Mesenteric fat pad (tissue), 1 donor: ENCODE measurements around the gene SERPINE1. TPM values are rescaled to one million over a fixed set of nuclear protein-coding genes. Genes with fewer than 3 reads are reported as not detected.

Experiments
- DNase-seq: peaks from one replicate; pipeline ENCODE4 v3.0.0-alpha.2; 2020; ENCODE audit warnings: low spot score
- total RNA-seq: library from RNA; stranded (reverse); fragmentation: NEBNext Ultra II Directional; extraction: Animal tissue kit (Norgen Biotek cat#: 25700); gene quantifications from one replicate; pipeline ENCODE4 v1.2.1, GENCODE V29; 2021
- donor health status: DM: yes; HTN: yes; CAD: no.

The SERPINE1 gene
- total RNA-seq, 1 donor from 2014 or later: 130 TPM

DNA sequence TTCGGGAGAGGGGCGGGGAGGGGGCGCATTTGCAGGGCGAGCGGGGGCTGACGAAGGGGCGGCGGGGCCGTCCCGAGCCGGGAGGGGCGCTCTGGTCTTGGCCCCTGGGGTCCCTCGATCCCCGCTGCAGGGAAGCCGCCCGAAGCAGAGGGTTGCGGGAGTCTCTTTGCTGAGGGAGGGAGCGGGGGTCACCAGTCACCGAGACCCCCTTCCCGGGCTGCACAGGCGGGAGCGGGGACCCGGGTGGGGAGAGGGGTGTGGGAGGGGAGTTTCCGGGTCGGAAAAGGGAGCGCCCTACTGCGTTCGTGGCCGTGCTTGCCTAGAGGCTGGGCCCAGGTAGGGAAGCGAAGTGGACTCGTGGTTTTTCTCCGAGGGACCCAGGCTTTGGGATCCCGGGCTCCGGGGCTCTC is 27.8 kb downstream of the SERPINE1 start:
- no peak for DNase-seq

DNA sequence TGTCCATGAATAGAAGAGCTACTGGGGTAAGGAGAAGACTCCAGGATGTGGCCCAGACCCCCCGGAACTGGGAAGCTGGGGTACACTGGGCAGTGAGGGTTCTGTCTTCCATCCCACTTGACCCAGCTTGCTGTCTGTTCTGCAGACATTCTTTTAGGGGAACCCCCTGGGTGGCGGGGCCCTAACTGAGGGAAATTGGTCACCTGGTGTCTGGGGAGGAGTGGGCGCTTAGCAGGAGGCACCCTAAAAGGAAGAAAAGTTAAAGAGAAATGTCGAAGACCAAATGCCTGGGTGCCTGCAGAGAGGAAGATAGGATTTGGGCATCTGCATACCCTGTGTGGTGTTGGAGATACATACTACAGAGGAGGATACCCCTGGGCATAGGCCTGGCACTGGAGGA is 28.4 kb downstream of the SERPINE1 start:
- no peak for DNase-seq

DNA sequence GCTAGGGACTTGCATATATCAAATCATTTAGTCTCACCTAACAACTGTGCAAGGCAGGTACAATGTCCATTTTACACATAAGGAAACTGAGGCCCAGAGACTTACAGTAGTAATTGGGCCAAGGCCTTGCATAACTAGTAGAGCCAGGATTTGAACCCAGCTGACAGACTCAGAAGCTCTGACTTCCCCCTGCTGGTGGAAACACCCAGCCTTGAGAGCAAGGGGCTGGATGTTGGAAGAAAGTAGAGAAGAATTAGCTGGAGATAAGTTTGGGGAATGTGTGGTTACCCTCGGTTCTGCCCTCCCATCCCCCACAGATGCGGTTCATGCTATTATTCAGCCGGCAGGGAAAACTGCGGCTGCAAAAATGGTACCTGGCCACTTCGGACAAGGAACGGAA is 29.4 kb downstream of the SERPINE1 start:
- DNase-seq: no peak

DNA sequence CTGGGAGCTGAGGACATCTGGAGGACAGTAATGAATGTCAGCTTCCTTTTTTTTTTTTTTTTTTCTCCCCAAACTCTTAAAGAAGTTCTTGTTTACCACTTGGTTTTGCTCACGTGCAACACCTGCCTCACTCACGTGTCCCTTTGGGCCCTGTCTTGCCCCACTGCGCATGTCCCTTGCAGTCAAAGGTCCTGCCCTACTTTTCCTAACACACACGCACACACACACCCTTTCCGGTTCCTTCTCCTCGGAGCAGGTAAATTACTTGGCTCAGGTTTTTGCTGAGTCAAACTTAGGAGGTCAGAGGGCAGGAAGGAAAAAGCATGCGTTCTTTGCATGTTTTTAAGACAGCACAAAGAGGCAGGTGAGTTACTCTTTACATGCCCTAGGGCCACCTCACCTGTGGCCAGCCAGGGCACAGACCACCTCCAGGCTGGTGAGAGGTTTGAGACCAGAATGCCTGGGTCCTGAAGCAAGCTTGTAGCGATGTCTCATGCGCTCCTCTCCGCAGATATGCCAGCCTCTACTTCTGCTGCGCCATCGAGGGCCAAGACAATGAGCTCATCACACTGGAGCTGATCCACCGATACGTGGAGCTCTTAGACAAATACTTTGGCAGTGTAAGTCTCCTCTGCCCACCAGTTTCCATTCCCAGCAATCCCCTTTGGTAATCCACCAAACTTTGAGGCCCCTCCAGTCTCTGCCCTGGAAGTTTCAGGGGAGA is 30.1 kb downstream of the SERPINE1 start:
- DNase-seq: no peak

DNA sequence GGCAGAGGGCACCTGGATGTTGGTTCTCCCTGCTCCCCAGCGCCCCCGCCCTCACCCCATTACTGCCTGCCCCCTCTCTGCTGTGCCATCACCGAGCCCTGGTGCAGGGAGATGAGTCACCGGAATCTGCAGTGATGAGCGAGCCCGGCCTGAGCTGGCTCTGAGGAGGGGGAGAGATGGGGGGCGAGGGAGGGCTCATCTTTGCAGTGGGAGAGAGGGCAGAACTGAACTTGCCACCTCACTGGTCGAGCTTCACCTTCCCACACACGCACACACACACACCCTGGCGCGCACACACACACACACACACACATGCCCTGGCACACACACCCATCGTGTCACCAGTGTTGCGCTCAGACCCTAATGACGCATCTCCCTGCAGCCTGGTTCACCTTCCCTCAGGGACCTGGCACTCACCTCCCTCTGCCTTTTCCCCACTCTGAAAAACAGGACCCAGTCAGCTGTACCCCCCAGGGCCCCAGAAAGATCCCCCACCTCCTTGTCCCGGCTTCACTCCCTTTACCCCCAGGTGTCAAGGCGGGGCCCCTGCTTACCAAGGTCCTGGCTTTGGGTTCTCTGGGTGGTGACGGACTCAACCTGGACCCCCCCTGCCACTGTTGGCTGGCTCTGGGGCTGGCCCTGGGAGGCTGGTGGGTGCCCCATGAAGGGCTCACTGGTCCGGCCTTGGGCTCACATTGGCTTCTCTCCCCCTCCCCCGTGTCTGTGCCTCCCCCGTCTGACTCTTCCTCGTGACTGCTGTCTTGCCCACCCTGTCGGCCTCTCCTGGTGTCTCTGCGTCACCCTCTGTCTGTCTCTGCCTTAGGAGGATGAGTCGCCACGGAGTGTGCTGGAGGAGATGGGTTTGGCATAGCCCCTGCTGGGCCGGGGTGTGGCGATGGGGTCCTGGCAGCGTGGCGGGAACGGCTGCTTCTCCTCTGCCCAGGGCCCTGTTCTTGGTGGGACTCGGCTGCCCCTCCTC is 33.1 kb downstream of the SERPINE1 start:
- DNase-seq: no peak

DNA sequence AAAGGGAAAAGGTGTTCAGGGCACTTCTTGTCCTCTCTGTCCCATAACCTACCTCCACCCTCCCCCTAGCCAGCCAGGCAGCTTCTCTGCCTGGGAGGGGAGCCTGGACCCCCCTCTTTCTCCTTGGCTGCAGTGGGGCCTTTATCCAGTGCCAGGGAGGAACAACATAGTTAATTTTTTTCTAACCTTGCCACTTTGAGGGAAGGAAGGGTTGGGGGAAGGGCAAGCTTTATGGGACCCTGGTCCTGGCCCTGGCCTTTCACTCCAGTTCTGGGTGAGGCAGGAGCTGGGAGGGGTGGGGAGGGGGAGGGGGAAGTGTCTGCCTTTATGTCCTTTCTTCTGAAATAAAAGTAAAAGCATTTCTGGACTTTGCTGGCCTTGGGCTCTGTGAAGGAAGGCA is 34.0 kb downstream of the SERPINE1 start:
- no peak for DNase-seq

DNA sequence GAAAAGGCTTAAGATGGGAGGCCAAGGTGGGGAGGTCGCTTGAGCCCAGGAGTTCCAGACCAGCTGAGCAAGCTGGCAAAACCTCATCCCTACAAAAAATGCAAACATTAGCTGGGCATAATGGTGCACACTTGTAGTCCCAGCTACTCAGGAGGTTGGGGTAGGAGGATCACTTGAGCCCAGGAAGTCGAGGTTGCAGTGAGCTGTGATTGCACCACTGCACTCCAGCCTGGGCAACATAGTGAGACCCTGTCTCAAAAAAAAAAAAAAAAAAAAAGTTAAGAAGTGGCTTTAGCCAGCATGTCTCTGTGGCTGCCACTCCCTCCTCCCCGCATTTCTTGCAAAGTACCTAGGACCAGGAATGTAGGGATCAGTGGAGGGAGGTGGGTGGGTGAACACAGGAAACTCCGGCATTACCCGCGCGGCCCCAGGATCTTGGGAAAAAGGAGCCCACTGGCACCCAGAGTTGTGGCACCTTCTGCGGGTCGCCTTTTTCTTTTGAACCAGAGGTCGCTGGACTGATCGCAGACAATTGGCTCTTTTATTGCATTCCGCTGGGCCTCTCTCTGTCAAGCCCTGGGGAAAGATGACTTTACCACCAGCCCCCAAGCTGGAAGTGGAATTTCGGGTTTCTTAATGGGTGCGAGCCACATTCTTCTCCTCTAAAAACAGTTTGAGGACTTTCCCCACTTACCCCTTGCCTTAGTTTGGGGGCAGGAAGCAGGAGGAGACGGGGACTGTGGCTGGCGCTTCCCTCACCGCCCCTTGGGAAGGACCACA is 35.0 kb downstream of the SERPINE1 start:
- no peak for DNase-seq

DNA sequence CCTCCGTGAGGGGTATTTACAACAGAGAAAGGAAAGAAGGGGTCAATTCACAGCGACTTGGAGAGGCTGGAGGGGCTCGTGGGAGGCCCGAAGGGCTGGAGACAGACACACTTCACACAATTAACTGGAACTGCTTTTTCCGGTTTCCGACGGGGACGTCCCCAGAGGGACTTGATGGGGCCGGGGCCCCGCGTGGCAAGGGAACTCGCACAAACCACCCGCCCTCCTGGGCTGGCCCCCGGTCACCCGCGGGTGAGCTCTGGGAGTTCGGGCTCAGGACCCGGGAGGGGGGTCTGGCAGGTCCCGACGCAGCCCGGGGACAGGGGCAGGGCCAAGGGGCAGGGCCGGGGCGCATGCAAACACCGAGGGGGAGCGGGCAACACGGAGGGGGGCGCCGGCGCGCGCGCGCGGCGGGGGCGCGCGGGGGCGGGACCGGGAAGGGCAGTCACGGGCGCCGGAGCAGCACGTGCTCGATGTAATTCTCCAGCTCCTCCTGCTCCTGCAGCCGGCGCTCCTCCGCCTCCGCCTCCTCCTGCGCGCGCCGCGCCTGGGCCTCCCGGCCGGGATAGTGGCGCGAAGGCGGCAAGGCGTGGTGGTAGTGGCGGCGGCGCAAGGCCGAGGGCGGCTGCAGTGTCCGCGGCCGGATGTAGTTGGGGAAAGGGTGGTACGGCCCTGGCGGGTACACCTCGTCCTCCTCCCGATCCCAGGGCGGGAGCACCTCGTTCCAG is 35.8 kb downstream of the SERPINE1 start:
- DNase-seq: no peak

DNA sequence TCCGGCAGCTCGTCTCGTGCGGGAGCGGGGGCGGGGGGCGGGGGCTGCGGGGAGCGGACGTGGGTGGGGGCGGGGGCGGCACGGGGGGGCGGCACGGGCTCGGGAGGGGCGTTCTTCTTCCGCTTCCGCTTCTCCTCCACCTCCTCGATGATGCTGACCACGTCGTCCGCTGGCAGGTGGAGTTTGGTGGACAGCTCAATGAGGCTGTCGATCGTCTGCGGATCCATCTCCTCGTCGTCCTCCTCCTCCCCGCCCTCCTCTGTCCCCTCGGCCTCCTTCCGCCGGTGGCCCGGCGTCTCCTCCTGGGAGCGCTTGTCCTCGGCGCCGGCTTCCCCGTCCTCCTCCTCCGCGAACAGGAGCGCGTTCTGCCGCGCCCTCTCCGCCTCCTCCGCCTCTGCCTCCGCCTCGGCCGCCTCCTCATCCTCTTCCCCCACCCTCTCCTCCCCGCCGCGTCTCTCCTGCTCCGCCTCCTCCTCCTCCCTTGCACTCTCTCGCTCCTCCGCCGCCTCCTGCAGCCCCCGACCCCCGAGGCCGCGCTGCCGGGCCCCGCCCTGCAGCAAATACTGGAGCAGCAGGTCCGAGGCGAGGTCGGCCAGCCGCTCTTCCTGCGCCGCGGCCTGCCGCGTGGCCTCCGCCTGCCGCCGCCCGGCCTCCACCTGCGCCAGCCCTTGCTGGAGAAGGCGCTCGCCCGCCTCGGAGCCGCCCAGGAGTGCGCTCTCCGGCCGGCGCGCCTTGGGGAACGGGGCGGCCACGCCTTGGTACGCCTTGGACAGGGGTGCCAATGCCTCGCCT is 36.6 kb downstream of the SERPINE1 start:
- DNase-seq: no peak

DNA sequence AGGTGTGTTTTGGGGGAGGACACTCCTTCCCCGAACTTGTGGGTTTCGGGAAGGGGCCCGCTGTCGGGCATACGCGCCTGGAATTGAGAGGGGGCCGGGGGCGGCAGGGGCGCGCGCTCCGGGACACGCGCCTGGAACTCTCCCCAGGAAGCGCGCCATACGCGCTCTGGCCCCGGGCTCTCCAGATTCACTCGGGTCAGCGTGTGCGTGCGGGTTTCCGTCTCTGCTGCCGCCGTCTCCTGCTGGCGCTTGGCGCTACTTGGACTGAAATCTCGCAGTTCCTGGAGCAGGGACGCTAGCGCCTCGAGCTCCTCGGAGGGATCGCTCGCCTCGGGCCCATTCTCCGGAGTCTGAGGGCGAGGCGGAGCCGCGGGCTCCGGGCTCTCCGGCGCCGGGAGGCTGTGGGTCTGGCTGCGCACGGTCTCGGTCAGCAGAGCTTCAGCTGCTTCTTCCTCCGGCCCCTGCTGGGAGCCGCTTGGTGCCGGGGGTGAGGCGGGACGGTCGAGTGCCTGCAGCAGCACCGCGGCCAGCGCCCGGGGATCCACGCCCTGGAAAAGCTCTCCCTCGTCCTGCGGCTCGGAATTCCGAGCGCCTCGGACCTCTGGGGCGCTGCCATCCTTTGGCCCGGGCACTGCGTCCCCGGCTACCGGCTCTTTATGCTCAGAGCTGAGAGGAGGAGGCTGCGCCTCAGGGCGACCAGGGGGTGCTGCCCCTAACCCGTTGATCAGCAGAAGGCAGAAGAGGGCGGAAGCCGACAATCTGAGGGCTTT is 37.4 kb downstream of the SERPINE1 start:
- no peak for DNase-seq

DNA sequence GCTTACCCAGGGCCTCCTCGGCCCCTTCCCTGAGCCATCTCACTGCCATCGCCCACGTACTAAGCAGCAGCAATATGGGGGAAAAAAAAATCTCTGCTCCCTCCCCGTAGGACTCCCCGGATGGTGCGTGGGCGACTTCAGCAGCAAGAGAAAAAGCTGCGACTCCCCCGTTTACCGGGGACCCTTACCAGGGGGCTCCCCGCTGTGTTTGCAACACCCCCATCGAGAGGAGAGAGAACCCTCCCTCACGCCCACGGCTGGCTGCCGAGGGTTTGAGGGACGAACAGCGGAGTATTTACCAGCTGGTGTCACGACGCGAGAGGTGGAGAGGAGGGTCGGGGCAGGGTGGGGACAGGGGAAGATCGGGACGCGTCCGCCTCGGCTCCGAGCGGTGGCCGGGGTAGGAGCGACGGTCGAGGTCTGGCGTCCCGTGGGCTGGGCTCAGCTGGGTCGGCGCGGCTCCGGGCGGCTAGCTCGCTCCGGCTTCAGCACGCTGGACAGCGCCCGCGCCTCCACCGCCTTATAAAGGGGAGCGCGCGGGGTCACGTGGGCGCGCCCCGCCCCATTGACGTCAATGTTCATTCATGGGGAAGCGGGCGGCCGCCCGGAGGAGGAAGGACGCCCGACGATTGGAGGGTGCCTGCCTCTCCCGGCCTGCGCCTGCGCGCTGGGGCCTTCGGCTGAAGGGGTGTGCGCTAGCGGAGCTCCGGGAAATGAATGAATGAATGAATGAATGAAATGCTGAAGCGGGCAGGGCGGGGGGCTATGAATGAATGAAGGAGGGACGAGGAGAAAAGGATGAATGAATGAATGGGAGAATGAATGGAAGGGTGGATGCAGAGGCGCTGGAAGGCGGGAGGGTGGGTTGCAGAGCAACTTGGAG is 38.4 kb downstream of the SERPINE1 start, which contains the start of gene VGF:
Gene VGF, minus strand, starts transcription at position 495 of the 883 bp plus-strand sequence. CDS start 726 bp downstream, outside the sequence.
- peak; percentile 97 for DNase-seq

DNA sequence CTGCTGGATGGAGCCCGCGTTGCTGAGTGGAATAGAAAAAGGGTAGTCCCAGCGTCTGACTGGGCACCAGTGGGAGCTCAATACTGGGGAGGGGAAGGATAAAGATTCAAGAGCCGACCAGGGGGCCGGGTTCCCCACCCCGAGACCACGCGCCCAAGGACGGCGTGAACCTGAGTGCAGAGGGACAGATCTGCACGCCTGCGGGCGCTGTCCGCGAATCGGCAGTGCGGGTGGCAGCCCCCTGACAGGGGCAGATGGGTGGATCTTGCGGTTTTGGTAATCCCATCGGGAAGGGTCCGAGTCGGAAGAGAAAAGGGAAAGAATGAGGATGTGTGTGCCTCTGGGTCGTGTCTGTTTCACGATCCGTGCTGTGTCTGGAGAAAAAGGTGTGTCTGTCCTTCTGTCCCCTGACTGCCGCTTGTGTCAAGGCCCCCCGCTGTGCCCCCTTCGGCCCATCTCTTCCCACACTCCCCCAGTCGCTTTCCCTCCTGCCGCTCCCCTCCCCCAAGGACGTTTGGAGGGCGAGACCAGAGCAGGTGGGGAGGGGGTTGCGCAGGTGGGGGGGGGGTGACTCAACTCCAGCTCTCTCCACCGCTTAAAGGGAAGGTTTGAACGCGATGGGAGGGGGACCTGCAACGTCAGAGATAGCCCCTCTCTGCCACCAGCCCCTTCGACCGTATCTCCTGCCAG is 39.2 kb downstream of the SERPINE1 start:
- DNase-seq: no peak

DNA sequence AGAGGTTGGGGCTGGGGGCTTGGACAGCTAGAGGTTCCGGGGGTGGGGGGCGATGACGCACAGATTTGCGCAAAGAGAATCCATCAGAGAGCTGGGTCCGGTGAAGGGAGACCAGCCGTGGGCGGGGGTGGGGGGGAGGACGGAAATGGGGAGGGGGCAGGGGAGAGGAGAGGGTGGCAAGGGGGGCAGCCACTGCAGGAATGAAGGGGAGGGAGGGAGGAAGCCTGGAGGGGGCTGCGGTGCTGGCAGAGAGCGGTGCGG is 39.7 kb downstream of the SERPINE1 start:
- no peak for DNase-seq

DNA sequence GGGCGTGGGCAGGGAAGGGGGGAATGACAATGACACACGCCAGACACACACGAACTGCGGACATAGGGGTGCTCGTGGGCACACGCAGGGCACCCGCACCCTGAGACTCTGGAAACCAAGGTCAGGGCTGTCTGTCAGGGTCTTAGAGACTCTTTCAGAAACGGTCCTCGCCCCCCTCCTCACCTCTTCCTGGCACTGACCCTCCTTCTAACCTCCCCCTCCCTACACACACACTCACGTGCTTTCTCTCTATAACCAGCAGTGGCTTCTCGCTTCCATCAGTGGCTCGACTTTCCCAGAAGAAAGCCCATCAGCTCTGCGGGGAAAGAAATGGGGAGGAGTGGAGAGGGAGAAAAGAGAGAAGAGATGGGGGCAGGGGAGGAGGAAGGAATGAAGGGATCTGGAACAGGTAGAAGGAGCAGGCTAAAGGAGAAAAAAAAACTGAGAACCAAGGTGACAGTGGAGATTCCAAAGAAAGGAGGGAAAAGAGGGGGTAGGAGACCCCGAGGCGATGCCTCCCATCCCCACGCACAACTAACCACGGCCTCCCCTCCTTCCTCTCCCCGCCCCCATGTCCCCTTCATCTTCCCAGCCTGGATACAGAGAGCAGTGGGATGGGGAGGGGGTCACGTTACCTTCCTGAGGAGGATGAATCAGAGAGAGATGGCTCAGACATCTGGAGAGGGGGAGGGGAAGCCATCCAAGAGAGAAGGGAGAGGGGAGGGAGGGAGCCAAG is 40.2 kb downstream of the SERPINE1 start:
- DNase-seq: no peak

DNA sequence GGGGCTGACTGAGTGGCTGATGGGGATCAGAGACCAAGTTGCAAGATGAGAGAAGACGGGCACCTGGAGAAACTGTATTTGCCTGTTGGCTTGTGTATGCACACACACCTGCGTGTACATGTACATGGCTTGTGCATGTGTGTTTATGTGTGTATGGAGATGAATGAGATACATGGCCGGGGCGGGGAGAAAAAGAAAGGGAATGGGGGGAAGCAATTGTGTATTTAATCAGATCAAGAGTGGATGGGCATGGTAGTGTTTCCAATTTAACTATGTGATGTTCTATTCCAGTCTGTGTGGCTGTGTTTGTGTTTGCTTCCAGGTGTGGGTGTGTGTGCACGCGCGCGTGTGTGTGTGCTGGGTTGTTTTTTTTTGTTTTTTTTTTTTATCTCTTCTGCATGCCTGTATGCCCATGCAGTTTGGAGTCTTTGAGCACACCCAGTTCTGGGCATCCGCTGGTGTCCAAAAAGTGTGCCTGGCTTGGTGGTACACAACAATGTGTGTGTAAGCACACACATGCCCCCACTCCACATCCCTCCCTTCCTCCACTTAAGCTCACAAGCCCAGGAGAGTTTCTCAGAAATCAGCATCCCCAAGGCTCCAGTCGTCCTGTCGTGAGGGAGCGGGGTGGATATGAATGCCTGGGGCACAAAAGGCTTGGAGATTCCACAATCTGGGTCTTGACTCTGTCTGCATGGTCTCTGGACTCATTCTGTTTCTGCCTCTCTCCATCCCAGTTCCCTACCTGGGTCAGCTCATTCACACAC is 40.9 kb downstream of the SERPINE1 start:
- no peak for DNase-seq

DNA sequence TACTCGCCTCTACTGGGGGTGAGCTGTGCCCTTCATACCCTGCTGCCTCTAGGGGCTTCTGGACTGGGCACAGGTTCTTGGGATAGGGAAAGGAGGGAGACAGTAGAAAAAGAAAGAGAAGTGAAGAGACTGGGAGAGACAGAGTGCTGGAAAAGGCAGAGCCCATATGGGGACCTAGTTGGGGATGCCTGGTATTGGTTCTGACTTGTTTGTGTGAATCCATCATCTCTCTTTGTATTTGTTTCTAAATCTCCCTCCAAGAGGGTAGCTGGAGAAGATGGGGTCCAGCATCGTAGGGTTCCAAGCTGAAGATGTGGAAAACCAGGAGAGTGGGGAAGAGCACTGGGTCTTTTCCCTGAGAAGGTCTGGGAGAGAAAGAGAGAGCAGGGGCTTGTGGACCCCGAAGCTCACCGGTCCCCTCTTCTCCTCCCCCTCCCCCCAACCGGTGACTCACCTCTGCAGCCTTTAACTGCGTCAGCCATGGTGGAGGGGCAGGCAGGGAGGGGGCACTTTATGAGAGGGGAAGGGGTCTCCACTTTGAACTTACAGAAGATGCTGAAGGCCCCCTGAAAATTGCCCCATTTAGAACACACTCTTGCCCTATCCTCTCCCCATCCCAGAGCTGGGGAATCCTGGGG is 41.6 kb downstream of the SERPINE1 start:
- DNase-seq: no peak
